C4-2B (cell line): ENCODE measurements around the gene SLC39A5.
A peak's percentile ranks its signal among the peaks of the same experiment; 100 is the strongest.

Source experiments
- H3K27ac ChIP-seq: fragments of 450-650 bp; 2 replicates; pipeline ENCODE4 v1.5.1; 2017
- CTCF ChIP-seq: fragments of 450-650 bp; conservative IDR thresholded peaks from 2 replicates; pipeline ENCODE4 v1.5.1; 2017; ENCODE audit warnings: mild to moderate bottlenecking
- ZFX ChIP-seq: fragments of 450-650 bp; IDR thresholded peaks from 2 replicates; pipeline ENCODE4 v1.6.1; 2017

The SLC39A5 gene

GRCh38 chr12:56202838-56203237, 27.0 kb upstream of the SLC39A5 start:
- H3K27ac ChIP-seq: 0 out of 2 replicates have a peak overlapping the region, but pooled peaks have one; percentile 28
- TF ChIP-seq ZFX (no peak), CTCF (no peak)

- H3K27ac ChIP-seq: no peak overlapping the region
- TF ChIP-seq ZFX (no peak), CTCF (no peak)
These were observed 25.6 kb upstream of the SLC39A5 start for GRCh38 chr12:56204275-56204674.

- H3K27ac ChIP-seq: no peak overlapping the region
- no peak for TF ChIP-seq CTCF
- no peak for TF ChIP-seq ZFX
These were observed 24.4 kb upstream of the SLC39A5 start for GRCh38 chr12:56205445-56205844.

GRCh38 chr12:56206452-56207166, 23.2 kb upstream of the SLC39A5 start:
- TF ChIP-seq ZFX (no peak), CTCF (peak; percentile 64)
- no peak overlapping the region for H3K27ac ChIP-seq

- TF ChIP-seq CTCF (no peak), ZFX (no peak)
- H3K27ac ChIP-seq: no peak overlapping the region
These were observed 21.8 kb upstream of the SLC39A5 start for GRCh38 chr12:56208006-56208405.

GRCh38 chr12:56212361-56212760, 17.5 kb upstream of the SLC39A5 start:
- no peak for TF ChIP-seq ZFX
- no peak for TF ChIP-seq CTCF
- no peak overlapping the region for H3K27ac ChIP-seq

- TF ChIP-seq ZFX (no peak), CTCF (no peak)
- no peak overlapping the region for H3K27ac ChIP-seq
These were observed 16.0 kb upstream of the SLC39A5 start for GRCh38 chr12:56213878-56214277.
